Measurements from ENCODE around the gene CFAP97.

The CFAP97 gene

DNA sequence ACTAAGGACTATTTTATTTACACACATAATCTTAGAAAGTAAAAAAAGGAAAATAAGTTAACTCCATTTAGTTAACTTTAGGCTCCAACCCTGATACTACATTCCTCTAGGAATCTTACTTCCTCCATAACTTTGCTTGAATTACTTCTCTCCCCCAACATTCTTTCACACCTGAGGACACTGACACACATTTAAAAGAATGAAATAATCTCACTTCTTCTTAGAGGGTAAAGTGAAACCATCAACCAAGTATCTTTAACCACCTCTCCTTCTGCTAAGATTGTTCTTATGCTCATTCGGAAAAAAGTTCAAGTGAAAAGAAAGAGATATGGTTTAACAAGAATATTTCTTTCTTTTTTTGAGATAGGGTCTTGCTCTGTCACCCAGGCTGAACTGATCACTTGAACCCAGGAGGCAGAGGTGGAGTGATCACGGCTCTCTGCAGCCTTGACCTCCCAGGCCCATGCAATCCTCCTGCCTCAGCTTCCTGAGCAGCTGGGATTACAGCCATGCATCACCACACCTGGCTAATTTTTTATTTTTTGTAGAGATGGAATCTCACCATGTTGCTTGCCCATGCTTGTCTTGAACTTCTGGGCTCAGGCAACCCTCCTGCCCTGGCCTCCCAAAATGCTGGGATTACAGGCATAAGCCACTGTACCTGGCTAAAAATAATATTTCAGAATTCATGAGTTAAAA lies 32.3 kb downstream of the CFAP97 start:
- DNase-seq (ENCODE audit: low read depth), result no peak
- TF ChIP-seq MYC (IDR thresholded peaks at IDR 0.05; ENCODE audit: low read depth, low read length), result no peak
- TF ChIP-seq, protein P1, sequence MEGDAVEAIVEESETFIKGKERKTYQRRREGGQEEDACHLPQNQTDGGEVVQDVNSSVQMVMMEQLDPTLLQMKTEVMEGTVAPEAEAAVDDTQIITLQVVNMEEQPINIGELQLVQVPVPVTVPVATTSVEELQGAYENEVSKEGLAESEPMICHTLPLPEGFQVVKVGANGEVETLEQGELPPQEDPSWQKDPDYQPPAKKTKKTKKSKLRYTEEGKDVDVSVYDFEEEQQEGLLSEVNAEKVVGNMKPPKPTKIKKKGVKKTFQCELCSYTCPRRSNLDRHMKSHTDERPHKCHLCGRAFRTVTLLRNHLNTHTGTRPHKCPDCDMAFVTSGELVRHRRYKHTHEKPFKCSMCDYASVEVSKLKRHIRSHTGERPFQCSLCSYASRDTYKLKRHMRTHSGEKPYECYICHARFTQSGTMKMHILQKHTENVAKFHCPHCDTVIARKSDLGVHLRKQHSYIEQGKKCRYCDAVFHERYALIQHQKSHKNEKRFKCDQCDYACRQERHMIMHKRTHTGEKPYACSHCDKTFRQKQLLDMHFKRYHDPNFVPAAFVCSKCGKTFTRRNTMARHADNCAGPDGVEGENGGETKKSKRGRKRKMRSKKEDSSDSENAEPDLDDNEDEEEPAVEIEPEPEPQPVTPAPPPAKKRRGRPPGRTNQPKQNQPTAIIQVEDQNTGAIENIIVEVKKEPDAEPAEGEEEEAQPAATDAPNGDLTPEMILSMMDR (IDR thresholded peaks at IDR 0.05; ENCODE audit: low read depth, low read length), result no peak
- TF ChIP-seq, protein P2, sequence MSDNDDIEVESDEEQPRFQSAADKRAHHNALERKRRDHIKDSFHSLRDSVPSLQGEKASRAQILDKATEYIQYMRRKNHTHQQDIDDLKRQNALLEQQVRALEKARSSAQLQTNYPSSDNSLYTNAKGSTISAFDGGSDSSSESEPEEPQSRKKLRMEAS (IDR thresholded peaks at IDR 0.05; ENCODE audit: low read depth, low read length), result no peak
- no peak overlapping the region for H3K4me3 ChIP-seq (ENCODE audit: low read depth, low read length)

DNA sequence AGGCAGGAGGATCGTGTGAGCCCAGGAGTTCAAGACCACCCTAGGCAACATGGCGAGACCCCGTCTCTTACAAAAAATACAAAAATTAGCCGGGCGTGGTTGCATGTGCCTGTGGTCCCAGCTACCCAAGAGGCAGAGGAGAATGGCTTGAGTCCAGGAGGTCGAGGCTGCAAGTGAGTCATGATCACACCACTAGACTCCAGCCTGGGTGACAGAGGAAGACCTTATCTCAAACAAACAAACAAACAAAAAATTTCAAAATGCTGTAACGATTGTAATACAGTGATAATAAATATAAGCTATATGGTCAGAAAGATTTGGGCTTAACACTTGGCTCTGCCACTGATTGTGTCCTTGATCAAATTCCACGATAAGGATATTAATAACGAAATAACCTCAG lies 36.6 kb downstream of the CFAP97 start:
- no peak overlapping the region for H3K4me3 ChIP-seq (ENCODE audit: low read depth, low read length)
- TF ChIP-seq, protein P2 (IDR thresholded peaks at IDR 0.05; ENCODE audit: low read depth, low read length), result no peak
- TF ChIP-seq, protein P1 (IDR thresholded peaks at IDR 0.05; ENCODE audit: low read depth, low read length), result no peak

DNA sequence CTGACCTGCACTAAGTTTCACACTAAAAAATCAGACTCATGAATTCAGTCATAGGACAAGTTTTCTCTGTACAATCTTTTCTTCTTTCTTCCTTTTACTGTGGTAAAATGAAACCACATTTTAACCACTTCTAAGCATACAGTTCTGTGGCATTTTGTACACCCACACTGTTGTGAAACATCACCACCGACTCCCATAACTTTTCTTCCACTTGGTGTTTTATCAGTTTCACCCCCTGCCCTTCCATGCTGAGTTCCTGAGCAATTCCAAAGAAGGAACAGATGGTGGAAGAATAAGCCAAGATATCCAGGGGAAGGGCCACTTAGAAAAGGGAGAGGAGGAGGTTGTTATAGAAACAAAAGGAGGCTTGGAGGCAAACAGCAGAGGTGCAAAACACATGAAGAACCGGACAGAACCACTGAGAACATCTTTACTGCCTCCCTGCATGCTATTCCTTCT lies 38.2 kb downstream of the CFAP97 start:
- peak; percentile 71 for DNase-seq (ENCODE audit: low read depth)
- H3K4me3 ChIP-seq (ENCODE audit: low read depth, low read length), result no peak overlapping the region
- TF ChIP-seq, protein P1 (IDR thresholded peaks at IDR 0.05; ENCODE audit: low read depth, low read length), result no peak
- TF ChIP-seq, protein P2 (IDR thresholded peaks at IDR 0.05; ENCODE audit: low read depth, low read length), result no peak
- TF ChIP-seq MYC (IDR thresholded peaks at IDR 0.05; ENCODE audit: low read depth, low read length) (no peak), POLR2A (IDR thresholded peaks at IDR 0.05; ENCODE audit: extremely low read depth, insufficient read length) (no peak)

More for the DNA sequence above, 36.6 kb downstream of the CFAP97 start:
- DNase-seq (ENCODE audit: low read depth), result no peak

DNA sequence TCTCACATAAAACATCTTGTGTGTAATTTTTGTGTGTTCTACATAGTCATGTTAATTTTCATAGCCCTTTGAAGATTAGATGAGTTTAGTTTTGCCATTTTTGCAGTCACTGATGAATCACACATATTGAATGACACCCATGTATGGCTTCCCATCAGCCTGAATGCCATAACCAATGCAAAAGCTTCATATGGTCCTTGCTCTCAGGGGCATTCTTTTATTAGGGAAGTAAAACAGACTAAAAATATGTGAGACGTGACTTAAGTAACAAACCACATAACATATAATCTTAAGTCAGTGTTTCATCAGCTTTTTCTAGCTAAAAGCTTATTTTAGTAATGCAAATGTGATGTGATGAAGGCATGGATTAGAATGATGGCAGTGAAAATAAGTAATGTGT lies 52.5 kb downstream of the CFAP97 start:
- TF ChIP-seq POLR2A (IDR thresholded peaks at IDR 0.05; ENCODE audit: extremely low read depth, insufficient read length) (no peak), MYC (IDR thresholded peaks at IDR 0.05; ENCODE audit: low read depth, low read length) (no peak)
- TF ChIP-seq, protein P2 (IDR thresholded peaks at IDR 0.05; ENCODE audit: low read depth, low read length), result no peak
- TF ChIP-seq, protein P1 (IDR thresholded peaks at IDR 0.05; ENCODE audit: low read depth, low read length), result no peak
- H3K4me3 ChIP-seq (ENCODE audit: low read depth, low read length), result no peak overlapping the region
- no peak for DNase-seq (ENCODE audit: low read depth)

DNA sequence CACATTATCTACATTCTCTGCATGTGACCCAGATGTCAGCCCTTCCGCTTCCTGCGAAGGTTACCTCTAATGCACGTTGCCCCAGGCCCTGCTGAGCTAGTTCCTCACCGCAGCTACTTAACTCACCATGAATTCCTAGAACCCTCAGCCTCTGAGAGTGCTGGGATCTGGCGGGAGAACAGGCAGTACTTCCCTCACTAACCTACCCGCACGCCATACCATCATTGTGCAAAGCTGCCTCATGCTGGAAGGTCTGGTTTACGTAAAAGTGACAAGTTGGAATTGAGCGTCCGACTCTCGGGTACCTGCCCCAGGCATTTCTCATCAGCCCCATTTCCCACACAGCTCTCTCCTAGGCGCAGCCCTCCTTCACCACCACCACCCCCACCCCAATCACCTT lies 54.4 kb downstream of the CFAP97 start:
- no peak overlapping the region for H3K4me3 ChIP-seq (ENCODE audit: low read depth, low read length)
- DNase-seq (ENCODE audit: low read depth), result no peak
- no peak for TF ChIP-seq POLR2A (IDR thresholded peaks at IDR 0.05; ENCODE audit: extremely low read depth, insufficient read length)
- TF ChIP-seq, protein P1 (IDR thresholded peaks at IDR 0.05; ENCODE audit: low read depth, low read length), result no peak
- TF ChIP-seq, protein P2 (IDR thresholded peaks at IDR 0.05; ENCODE audit: low read depth, low read length), result no peak
- TF ChIP-seq MYC (IDR thresholded peaks at IDR 0.05; ENCODE audit: low read depth, low read length), result no peak

Measured in NB4 (cell line).